Stimulated activated naive CD8-positive, alpha-beta T cell treated with anti-CD3 and anti-CD28 coated beads, Interleukin-15, Interleukin-2, amounts not matched to agents 100 U/mL and 50 U/mL, for 24 hours (primary cell): ENCODE data around the gene A4GNT.
"Not testable (repeated sequence)": the region's sequence is repeated elsewhere in the genome, so short reads cannot be mapped to it uniquely, and the experiment has no call there.

Experiments used
- ATAC-seq: fragments of 150-1000 bp; cut with Tn5 transposase; one replicate; pipeline ENCODE4 v1.10.0; 2021
- DNase-seq: peaks from one replicate; pipeline ENCODE4 v3.0.0; 2021

The A4GNT gene

GRCh38 chr3:138132239-138132638 lies at the start of gene A4GNT:
Gene A4GNT, minus strand, starts transcription at chr3:138132390. Its CDS starts 1,134 bp downstream, at chr3:138131256.
- ATAC-seq = no peak

GRCh38 chr3:138180375-138181029 lies 48.3 kb upstream of the A4GNT start:
- DNase-seq (peak; percentile 33), ATAC-seq (peak; percentile 79)

More at GRCh38 chr3:138132239-138132638, at the start of gene A4GNT:
- no peak for DNase-seq

GRCh38 chr3:138174421-138175131 lies 42.4 kb upstream of the A4GNT start, which contains the start of gene DBR1:
Gene DBR1, minus strand, starts transcription at chr3:138174921. Its CDS starts 126 bp downstream, at chr3:138174795.
- peak; percentile 90 for ATAC-seq
- DNase-seq = peak; percentile 79

GRCh38 chr3:138173769-138174420 lies 41.7 kb upstream of the A4GNT start:
- DNase-seq (no peak), ATAC-seq (no peak)

GRCh38 chr3:138172625-138173024 lies 40.4 kb upstream of the A4GNT start:
- ATAC-seq = no peak
- DNase-seq = no peak

- no peak for ATAC-seq
Observed at GRCh38 chr3:138165061-138165460, 32.9 kb upstream of the A4GNT start.

GRCh38 chr3:138157743-138158142 lies 25.6 kb upstream of the A4GNT start:
- ATAC-seq (no peak), DNase-seq (no peak)

More at GRCh38 chr3:138165061-138165460, 32.9 kb upstream of the A4GNT start:
- no peak for DNase-seq

GRCh38 chr3:138154534-138154933 lies 22.3 kb upstream of the A4GNT start:
- ATAC-seq (no peak), DNase-seq (no peak)

- DNase-seq (no peak), ATAC-seq (no peak)
Observed at GRCh38 chr3:138148503-138148902, 16.3 kb upstream of the A4GNT start.

GRCh38 chr3:138142181-138142580 lies 10.0 kb upstream of the A4GNT start:
- DNase-seq, ATAC-seq: not testable (repeated sequence)

- no peak for ATAC-seq
- DNase-seq = no peak
Observed at GRCh38 chr3:138140940-138141339, 8.8 kb upstream of the A4GNT start.

- DNase-seq (no peak), ATAC-seq (no peak)
Observed at GRCh38 chr3:138139691-138140090, 7.5 kb upstream of the A4GNT start.

- ATAC-seq (no peak), DNase-seq (no peak)
Observed at GRCh38 chr3:138137861-138138260, 5.7 kb upstream of the A4GNT start.

- ATAC-seq (no peak), DNase-seq (no peak)
Observed at GRCh38 chr3:138136201-138136600, 4.0 kb upstream of the A4GNT start.

- ATAC-seq = no peak
- DNase-seq = no peak
Observed at GRCh38 chr3:138135833-138136194, 3.6 kb upstream of the A4GNT start.

- ATAC-seq (no peak), DNase-seq (no peak)
Observed at GRCh38 chr3:138135146-138135832, 3.1 kb upstream of the A4GNT start.

GRCh38 chr3:138127636-138128365 lies 4.4 kb downstream of the A4GNT start:
- no peak for ATAC-seq
- DNase-seq = no peak

- ATAC-seq (no peak), DNase-seq (no peak)
Observed at GRCh38 chr3:138125548-138126221, 6.5 kb downstream of the A4GNT start.

- ATAC-seq (no peak), DNase-seq (no peak)
Observed at GRCh38 chr3:138124706-138125355, 7.4 kb downstream of the A4GNT start.

- DNase-seq = no peak
- no peak for ATAC-seq
Observed at GRCh38 chr3:138124188-138124587, 8.0 kb downstream of the A4GNT start.

- ATAC-seq (no peak), DNase-seq (no peak)
Observed at GRCh38 chr3:138119423-138119766, 12.8 kb downstream of the A4GNT start.
